Measurements from ENCODE around the gene MACF1. TPM values are rescaled to one million over a fixed set of nuclear protein-coding genes. Genes with fewer than 3 reads are reported as not detected.

The MACF1 gene
- total RNA-seq, 2 donors from 2014 or later: 169 to 292 TPM

Other genes with a start within 250 kb of the MACF1 start
- 10 to 100 TPM; 73.9 to 74.6 TPM for gene AKIRIN1, start 213.4 kb upstream of the MACF1 start, total RNA-seq
- 10 to 100 TPM; 88.7 to 89.1 TPM for gene NDUFS5, start 178.3 kb upstream of the MACF1 start, total RNA-seq